HL-60/S4 treated with phorbol 12-myristate 13-acetate at 8.2 ng/mL for 4 days and 3 days (cell line): ENCODE data around the gene EGFR.

ENCODE experiments used
- in situ Hi-C: fragments of 300-500 bp; cut with MboI; formaldehyde crosslinking; loops from 2 replicates; pipeline ENCODE4 v1.15.0; 2022; ENCODE audit warnings: low sequenced_read_pairs

EGFR gene

DNA sequence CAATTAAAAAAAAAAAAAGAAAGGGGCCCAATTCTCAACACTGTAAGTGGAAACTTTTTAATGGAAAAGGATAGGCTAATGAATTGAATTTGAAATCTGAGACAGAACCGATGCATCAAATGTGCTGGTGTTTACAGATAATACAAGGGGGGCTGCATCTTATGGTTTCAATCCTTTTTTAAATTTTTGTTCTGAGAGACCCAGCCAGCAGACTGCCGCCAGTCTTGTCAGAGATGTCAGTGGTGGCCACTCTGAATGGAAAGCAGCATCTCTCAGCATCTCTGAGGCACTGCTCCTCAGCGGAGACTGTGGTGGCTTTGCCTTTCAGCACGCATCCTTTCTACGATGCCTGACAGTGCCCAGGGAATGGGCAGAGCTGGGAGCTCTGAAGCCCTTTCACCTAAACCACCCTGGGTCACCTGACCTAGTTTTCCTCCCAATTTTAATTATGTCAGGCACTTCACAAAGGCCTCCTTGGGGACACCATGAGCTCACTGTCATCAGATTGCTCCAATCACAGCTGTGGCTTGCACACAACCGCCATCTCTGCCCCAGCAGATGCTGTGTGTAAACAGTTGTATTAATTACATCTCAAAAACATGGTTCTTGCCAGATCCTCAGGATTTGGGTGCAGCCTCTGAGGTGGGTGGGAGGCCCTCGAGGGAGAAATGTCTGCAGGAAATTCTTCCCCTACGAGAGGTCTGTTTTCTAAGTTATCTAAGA is 81.2 kb downstream of the EGFR start:
- in situ Hi-C loops = no loop called here

DNA sequence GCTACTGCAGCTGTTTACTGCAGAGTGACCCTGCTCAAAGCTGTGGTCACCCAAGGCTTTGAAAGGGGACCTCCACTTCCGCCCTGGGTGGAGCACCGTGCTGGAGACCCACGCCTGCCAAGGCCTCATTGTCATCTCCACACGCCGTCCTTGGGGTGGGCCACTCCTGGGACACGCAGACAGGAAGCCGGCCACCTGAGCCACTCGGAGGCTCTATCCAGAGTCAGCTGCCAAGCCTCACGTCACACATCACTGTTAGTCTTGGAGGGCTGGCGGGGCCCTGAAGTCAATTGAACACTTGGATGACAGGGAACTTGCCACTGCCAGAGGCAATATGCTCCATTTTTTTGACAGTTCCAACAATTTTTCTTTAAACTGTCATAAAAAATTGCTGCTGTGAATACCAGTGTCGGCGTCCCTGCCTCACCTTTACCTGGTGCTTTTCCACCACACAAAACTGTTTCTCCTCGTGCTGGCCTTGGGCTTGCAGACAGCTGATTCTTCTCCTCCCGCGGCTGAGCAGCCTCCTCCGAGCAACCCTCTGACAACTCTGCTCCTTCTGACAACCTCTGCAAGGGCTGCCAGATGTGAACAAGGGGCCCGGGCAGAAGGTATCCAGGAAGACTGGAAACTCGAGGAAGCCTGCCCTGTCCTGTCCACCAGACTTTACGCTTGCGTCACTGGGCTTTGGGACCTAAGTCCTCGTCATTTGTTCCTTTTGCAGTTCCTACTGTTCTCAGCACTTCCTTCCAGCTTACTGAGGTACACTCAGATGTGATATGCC is 81.9 kb downstream of the EGFR start:
- in situ Hi-C loops = no loop called here

DNA sequence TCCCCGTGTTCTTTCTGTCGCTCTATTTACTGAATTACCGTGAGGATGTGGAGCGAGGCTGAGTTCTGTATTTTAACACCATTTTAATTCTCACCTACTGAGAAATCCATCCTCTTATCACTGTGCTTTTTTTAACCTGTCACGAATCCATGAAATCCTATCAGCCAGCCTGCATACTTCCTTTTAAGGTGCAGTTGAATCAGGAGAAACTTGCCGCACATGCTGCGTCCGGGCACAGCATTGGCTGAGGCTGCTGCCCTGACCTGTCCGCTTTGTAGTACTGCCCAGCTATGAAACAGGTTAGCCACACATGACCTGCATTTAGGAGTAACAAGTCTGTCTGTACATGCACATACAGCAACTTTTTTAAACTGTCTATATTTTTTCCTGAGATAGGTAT is 82.5 kb downstream of the EGFR start:
- in situ Hi-C loops = no loop called here

DNA sequence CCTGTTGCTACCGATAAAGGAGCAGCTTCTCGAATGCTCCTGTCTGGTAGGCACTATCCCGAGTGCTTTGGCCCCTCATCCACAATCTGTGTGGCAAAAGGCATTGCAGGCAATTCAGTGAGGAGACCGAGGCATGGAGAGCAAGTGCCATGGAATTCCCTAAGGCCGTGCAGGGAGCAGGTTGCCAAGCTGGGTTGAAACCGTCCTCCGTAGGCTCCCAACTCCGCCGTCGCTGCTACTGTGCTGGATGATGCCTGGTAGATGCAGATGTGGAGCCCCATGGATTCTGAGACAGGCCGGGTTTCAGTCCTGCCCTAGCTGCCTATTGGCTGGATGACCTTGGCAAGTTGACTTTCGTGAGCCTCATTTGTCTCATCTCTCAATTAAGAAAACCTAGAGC is 85.3 kb downstream of the EGFR start:
- in situ Hi-C loops = no loop called here

DNA sequence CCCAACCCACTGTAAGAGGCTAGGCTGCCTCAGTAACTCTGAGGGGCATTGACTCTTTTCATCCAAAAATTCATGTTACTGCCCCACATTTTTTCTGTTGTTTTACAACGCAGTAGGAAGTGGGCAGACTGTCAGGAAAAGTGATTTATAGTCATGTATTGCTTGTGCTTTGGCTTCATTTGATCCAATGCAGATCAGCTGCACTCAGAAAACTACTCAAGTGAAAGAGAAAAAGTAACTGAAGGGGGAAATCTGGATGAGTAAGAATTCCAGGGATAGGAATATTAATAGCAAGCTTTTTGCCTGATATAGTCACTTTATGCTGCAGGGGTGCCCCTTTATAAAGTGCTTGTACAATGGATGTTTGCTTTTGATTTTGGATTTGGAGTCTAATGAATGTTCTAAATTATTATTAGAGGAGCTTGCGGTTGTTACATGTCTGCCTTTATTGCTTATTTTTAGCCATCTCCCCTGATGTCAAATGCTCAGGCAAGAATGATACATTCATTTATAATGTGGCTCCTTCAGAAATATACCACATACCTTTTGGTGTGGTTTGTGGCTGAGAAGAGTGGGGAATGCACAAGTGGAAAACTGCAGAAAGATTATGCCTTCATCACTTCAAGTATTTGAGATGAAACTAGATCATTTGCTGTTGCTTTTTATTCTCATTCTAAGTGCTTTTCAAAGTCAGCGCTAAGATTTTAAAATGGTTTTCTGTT is 86.1 kb downstream of the EGFR start:
- in situ Hi-C loops = no loop called here

DNA sequence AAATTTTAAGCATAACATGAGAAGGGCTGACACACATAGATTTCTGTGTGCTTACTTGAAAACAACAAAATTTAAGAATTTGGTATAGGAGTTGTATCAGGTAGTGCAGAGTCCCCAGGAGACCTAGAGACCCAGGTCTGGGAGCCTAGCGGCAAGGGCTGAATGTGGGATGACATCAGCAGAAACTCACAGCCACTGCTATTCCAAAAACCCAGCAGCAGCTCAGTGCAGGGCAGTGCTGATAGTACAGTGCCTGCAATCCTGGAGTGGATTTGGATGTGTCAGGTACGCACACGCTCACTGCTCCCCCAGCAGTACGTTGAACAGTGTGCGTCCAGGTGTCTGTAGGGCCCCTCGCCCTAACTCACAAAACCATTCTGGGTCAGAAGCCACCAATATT is 87.1 kb downstream of the EGFR start:
- in situ Hi-C loops = no loop called here

DNA sequence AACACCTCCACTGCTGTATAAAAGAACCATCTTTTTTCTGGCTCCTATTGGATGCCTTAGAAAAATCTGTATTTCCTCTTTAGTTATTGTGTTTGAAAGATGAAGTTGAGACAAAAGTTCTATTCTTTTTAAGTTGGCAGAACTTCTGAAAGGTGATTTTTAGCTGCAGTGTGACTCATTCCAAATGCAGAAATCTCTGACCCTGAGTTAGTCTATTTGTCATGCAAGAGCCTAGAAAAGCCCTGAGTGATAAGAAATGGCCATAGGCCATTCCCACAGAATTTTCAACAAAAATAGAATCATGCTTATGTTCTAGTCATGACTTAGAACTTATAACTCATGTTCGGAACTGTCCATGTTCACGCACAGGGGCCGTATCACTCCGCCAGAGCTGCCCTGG is 89.1 kb downstream of the EGFR start:
- in situ Hi-C loops = no loop called here

DNA sequence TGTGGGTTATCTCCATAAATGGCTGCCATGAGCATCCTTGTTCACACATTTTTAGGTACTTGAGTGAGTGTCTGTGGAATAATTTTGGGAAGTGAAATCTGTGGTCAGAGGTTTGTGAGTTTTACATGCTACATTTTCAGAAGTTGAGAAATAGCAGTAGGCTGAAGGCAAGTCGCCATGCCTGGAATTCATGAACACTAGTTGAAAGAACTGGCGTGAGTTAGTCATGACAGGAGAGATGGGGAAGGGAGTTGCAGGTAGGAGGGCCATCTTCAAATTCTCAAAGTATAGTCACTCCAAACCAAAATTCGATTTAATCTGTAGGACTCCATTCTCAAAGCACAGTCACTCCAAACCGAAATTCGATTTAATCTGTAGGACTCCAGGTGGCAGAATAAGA is 89.6 kb downstream of the EGFR start:
- in situ Hi-C loops = no loop called here

DNA sequence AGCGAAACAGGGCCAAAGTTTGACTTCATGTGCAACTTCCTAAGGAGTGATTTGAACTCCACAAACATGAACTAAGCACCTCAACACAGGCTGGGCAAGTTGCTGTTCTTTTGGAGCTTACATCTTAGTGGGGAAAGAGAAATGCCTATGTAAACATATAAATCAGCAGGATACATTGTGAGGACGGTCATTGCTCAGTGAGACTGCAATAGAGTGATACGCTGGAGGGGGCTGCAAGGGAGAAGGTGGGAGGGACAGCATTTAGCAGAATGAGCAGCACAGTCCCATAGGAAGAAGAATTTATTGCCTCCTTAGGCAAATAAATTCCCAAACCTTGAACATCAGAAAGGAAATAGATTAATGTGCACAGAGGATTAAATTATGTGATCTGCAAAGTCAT is 90.0 kb downstream of the EGFR start:
- in situ Hi-C loops = no loop called here

DNA sequence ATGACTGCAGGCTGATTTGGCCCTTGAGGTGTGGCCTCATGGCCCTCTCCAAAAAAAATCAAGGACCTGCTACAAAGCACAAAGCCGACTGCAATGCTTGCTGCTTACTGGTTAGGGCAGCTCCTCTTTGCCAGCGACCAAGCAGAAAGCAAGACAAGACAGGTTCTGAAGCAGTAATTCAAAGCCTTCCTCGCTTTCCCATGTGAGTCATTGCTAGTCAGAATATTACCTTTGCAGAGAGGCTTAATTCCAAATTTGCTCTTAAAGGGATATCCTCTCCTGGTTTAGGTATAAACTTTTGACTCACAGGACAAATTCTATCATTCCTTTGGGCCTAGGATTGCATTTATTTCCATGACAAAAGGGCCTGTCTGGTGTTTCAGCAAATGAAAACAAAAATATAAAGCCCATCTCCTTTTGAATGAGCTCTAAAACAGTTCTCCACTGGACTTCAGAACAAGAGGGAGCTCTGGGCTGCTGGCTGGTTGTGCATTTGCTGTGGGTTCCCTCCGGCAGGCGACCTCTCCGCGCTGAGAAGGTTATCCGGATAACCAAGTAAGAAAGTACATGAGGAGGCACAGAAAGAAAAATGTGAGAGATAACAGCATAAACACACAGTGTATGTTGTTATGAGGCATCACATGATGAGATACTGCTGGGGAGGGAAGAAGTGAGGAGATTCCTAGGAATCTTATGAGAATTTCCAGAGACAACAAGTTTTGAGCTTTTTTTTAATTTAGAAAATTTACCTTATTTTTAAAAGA is 90.8 kb downstream of the EGFR start:
- in situ Hi-C loops = no loop called here

DNA sequence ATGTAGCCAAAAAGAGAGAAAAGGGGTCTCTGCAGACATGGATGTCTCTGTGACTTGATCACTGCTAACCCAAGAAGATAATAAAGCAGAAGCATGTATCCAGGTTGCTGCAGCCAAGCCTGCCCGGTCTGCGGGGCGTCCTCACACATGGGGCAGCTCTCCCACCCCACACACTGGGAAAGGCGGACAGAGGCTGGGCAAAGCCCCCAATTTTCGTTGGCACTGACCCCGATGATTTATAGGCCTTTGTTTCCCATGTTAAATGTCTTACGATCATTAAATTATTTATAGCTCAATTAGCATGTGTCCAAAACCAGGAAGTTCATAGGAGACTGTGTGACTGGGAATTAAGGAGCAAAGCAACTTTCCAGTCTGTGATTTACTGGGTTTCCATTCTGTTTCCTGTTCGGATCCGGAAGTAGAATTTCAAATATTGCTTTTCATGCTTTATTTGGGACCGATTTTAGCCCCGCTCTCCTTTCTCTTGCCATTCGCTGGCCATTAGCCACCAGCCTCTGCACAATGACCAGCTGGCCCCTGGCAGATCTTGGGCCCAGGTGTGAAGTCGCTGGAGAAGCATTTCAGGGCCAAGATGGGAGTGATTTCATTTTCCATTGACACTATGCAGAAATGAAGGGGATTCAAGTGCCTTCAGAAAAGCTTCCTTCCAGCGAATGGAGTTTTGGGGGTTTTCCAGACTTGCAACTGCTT is 91.6 kb downstream of the EGFR start:
- in situ Hi-C loops = no loop called here

DNA sequence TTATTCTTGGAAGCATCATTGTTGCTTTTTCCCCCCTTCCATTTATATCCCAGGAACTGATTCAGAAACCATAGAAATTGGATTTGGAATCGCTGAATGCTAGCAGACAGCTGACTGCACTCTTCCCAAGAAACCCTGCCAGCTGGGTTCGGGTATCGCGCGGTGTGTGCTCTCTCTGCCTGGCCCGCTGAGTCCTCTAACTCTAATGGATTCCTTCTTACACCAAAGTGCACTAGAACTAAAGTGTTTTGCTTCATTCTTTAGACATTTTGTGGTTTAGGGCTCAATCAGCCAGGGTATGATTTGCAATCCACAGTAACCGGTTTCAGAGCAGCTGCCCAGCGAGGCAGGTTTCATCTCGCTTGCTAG is 92.2 kb downstream of the EGFR start:
- in situ Hi-C loops = no loop called here

DNA sequence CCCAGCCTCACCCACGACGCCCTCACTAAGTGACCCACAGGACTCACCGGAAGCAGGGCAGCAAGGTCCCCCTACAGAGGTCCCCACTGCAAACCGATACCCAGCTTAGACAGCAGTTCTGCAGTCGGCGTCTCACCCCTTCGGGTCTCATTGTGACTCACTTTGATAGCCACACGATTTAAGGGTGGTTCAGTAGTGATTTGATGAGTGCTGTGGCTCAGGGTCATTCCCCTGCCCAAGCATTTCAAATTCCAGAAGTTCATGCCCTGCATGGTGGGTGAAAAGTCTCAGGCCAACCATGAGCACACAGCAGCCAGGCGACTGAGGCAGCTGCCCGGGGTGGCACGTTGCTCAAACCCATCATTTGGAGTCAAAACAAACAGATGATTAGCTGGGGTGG is 93.2 kb downstream of the EGFR start:
- in situ Hi-C loops = no loop called here

DNA sequence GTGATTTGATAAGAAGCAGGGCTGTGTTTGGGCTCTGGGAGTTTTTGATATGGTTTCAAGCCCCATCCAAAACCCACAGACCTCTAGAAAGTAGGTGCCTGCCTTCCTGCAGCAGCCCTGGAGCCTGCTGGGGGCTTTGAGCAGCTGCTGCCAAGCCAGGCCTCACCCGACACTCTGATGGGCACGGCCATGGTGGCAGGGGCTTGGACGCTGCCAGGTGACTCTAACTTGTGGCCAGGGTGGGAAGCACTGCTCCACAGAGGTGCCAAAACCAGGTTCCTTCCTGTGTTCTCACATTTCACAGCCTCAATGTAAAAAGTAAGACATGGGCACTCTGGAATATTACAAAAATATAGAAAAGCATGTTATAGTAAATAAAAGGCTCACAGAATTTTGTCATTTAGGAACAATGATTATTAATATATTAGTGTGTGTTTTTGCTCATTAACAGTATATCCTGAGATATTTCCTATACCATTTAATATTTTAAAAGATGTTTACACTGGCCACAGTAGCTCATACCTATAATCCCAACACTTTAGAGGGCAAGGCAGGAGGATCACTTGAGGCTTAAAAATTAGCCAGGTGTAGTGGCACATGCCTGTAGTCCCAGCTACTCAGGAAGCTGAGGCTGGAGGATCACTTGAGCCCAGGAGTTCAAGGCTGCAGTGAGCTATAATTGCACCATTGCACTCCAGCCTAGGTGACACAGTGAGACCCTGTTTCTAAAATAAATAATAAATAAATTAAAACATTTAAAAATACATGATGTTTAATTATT is 95.1 kb downstream of the EGFR start:
- in situ Hi-C loops = no loop called here

DNA sequence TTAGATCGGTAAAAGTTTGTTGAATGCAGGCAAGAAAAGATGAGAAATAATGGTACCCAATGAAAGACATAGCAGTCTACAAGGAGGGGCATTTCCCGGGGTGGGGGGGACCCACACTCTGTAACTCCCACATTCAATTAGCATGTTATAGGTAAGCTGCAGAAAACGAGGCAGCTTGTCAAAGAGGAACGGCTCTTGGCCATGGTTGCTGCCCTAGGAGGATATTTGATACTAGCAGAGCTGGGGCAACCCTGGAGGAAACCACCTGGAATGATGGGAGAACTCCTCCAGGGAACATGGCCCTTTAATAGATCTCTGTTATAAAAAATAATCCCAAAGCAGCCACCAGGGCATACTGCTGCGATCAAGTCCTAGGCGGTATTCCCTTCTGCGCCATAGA is 98.5 kb downstream of the EGFR start:
- in situ Hi-C loops = no loop called here

DNA sequence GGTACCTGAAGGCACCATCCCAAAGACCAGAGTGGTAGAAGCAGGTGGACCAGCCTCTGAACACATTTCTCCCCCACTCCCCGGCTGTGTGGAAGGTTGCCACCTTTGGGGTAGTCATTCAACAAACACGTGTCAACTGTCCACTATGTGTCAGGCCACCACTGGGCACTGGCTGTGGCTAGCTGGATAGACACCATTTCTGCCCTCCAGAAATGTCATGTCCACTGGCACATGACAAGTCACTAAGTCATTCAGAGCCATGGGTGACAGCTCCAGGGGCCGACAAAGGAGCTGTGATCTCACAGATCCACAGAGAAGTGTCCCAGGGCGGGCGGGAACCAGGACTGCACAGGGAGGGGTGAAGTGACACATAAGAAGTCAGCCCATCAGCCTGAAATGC is 99.6 kb downstream of the EGFR start:
- in situ Hi-C loops = no loop called here

DNA sequence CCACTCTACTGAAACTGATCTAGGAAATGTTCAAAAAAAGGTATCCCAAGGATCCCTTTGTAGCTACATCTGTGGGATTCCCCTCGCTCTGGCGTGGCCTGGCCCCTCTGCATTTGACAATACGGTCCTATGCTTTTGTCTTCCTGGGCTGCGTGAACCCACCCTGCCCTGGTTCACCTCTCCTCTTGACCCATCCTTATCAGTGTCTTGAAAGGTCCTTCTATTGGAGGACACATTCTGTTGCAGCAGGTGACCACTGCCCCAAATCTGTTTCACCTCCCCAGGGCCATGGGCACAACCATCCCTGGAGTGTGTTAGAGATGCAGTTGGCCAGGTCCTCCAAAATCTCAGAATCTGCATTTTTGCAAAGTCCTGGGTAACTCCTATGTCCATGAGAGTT is 100.8 kb downstream of the EGFR start:
- in situ Hi-C loops = no loop called here

DNA sequence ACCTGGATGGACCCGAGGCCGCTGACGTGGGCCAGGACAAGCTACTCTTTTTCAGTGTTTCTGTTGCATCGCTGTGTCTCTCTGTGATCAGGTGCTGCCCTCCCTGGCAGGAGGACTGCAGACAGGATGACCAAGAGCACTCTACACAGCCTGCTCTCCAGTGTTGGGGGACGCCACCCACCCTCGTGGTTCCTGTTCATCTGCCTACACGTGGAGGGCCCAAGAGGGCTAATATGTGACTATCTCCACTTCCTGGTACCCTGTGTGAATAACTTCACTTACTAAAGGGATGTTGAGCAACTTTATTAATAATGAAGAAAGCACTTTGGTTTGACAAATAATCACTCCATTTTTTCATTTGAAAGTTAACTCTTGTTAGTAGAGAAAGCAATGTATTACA is 101.3 kb downstream of the EGFR start:
- in situ Hi-C loops = no loop called here

DNA sequence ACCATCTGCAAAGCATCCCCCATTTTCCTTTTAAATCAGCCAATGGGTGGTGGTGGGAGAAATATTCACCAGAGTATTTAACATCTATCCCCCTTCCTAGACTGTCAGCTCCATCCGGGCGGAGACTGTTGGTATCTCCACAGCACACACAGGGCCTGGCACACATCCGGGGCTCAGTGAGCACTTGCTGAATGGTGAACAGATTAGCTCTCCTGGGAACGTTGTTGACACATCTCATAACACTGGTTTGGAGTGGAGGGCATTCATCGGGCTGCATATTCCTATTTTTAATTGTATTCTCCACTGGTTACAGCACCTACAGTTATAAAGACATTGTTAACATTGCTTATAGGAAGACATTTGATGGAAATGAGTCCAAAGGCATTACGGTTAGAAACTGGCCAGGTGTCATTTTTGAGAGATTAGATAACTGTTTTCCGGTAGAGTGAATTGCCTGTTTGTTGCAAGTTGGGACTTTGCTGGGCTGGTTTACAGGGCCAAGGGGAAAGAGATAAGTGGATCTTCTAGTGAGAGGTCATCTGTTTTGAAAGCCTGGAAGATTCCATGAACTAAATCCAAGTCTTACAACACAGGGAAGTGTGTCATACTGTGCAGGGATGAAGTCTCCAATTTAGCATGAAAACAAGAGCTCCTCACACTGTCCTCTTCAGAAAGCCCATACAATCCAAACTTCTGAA is 101.8 kb downstream of the EGFR start:
- in situ Hi-C loops = no loop called here
